GM21423 (cell line): ENCODE results near the gene RABIF.

Experiments used
- ATAC-seq: cut with Tn5 transposase; IDR thresholded peaks from one replicate; pipeline ENCODE4 v1.9.1; 2021; ENCODE audit warnings: mild to moderate bottlenecking, moderate library complexity; ENCODE audit not compliant: unreplicated experiment

Gene RABIF

GRCh38 chr1:202879128-202879527, 9.8 kb downstream of the RABIF start:
- no peak for ATAC-seq

DNA sequence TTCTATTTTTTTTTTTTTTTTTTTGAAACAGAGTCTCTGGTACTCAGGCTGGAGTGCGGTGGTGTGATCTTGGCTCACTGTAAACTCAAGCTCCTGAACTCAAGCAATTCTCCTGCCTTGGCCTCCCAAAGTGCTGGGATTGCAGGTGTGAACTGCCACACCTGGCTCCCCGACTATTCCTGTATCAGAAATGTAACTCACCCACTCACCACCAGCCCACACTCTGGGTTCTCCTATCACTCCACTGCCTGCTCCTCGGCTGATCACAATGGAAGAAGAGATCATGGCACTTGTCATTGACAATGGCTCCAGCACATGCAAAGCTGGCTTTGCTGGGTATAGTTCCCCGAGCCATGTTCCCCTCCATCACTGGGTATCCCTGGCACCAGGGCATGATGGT, 15.9 kb downstream of the RABIF start:
- ATAC-seq = no peak

DNA sequence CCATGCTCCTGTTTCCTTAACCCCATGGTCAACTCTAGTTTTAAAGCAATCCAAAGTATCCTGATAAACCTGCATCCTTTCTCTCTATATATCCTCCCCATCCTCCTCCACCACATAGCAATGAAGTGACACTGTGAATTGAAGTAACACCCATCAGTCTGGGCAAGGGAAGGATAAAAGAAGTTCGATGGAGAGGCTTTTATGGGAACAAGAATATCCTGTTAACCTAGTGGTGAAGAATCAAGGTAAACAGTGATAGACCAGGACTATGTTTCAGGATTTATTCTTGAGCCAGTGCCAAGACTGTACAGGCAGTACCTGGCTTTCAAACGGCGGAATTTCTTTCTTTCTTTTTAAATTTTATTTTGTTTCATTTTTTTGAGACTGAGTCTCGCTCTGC, 17.6 kb downstream of the RABIF start:
- ATAC-seq = no peak

DNA sequence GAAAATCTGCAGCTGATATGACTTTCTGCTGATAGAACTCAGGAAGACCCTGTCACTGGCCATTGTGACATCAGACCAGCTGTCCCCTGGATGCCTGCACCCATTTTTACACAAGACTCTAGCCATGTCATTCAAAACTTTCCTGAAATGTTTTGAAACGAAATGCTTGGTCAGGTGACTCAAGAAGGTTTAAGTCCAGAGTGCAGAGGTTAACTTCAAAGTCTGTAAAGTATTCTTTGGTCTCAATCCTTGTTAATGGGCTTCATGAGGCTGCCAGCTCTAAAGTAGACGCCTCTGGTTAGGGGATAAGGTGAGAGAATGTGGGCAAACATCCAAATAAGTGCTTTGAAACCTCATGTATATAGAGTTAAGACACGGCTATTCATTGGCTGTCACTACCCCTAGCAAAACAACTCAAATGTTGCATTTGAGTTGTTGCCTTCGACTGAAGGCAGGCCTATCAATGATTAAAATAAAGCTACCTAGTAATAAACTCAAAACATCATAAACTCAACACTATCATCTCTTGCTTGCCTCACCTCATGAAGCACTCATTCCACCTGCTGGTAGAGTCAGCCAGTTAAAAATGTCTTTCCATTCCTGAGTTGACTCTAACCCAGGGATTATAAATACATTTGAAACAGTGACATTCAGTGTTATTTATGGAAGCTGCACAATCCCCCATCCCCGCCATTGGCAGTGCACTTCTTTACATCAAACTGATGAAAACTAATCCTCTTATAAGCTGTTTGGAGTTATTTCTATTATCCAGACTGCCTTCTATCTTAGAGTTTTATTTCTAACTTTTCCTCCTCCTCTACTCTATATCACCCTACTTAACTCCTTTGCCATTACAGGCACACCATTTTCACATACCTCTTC, 26.0 kb downstream of the RABIF start:
- no peak for ATAC-seq

GRCh38 chr1:202861420-202862132, 27.4 kb downstream of the RABIF start:
- peak; percentile 93 for ATAC-seq

DNA sequence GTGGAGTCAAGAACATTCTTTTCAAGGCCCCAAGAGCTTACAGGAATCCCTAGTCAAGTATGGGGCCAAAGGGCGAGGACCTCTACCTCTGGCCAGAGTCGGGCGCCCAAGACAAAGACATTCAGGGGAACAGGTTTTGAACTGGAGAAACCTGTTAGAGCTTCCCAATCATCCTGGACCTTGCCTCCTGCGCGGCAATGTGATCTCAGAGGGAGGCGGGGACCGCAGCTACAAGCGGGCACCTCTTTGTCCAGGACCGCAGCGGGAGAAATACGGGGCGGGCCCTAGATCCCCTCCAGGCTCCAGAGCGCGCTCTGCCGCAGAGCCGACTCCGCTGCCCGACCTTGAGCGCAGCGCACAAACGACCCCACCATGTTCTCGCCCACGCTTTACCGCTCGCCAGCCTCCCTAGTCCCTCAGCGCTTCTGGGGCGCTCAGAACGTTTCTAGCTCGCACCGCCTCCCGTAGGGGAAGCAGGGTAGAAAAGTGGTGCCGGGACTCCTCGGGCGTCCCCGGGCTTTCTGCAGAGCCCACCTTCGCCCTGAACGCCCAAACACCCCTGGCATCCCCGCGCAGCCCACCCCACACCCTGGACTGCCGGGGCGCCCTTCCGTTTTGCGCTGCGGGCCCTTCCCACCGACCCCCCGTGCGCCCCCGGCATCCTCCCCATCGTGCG, 28.1 kb downstream of the RABIF start:
- ATAC-seq = no peak

GRCh38 chr1:202858789-202859414, 30.0 kb downstream of the RABIF start:
- ATAC-seq = no peak

- ATAC-seq = no peak
Measured at GRCh38 chr1:202858331-202858730, 30.6 kb downstream of the RABIF start.

DNA sequence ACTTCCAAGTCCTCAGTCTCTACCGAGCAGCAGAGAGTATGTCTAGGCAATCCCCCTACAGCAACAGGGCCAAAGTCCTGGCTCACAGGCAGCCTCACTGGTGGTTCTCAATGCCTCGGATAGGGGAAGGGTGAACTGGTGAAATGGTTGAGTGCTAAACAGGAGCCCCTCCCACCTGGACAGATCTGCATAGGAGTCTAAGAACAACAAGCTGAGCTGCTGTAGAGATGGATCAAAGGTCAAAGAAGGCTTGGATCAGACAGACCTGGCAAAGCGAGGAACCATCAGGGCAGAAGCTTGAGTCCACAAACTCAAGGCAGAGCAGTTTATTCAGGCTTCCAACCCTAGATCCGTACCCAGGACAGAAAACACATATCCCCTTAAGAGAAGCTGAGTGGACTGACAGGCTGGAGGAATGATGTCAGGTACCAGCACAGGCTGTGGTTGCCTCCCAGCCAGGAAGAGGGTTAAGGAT, 31.8 kb downstream of the RABIF start:
- ATAC-seq = no peak

GRCh38 chr1:202856014-202856413, 32.9 kb downstream of the RABIF start:
- ATAC-seq = no peak

GRCh38 chr1:202854787-202855186, 34.2 kb downstream of the RABIF start:
- no peak for ATAC-seq

GRCh38 chr1:202852163-202852904, 36.6 kb downstream of the RABIF start:
- no peak for ATAC-seq

- no peak for ATAC-seq
Measured at GRCh38 chr1:202850593-202851362, 38.2 kb downstream of the RABIF start.

- no peak for ATAC-seq
Measured at GRCh38 chr1:202848191-202848542, 40.8 kb downstream of the RABIF start.

DNA sequence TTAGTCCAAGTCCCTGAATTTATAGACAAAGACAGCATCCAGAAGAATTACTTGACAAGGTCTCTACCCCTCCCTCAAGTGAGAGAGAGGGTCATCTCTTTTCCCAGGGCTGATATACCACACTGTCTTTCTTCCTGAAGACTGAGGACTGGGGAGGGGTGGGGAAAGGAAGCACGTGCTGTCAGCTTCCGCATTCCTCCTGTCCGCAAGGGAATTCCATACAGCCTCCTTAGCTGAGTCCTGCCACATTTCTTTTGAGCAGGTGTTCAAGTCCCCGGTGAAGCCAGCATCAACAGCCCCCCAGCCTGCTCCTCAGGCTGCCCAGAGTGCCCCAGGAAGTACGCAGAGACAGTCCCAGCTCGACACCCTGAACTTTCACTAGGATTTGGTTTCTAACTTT, 44.0 kb downstream of the RABIF start:
- ATAC-seq = no peak

DNA sequence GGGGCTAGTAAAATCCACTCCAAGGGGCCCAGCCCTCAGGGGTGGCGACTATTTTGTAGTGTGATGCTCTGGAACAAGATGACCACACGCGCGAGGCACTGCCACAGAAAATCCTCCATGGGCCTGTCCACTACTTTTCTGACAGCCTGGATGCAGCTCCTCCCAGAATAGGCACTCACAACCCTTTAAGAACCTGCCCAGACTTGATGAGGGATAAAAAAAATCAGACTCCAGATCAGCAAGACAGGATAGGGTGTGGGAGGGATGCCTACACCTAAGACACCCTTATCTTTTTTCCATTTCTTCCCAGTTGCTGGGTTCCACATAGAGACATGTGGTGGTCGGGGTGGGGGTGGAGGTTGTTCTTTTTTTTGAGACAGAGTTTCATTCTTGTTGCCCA, 44.7 kb downstream of the RABIF start:
- ATAC-seq = no peak

DNA sequence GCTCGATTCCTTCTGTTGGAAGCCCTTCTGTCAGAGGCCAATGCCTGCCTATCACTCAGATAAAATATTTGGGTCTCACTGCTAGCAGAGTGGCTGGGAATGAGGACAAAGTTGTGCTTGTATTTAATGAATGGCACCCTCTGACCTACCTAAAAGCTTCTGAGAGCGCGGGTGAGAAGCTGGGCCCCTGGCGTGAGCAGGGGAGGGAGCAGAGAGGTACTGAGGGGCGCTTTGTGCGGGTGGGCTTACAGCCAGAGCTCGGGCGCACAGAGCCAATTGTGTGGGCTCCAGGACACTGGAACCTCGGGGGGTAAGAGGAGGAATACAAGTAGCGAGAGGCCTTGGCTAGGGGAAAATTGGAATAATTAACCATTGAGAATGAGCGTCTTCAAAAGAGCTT, 45.9 kb downstream of the RABIF start:
- no peak for ATAC-seq

DNA sequence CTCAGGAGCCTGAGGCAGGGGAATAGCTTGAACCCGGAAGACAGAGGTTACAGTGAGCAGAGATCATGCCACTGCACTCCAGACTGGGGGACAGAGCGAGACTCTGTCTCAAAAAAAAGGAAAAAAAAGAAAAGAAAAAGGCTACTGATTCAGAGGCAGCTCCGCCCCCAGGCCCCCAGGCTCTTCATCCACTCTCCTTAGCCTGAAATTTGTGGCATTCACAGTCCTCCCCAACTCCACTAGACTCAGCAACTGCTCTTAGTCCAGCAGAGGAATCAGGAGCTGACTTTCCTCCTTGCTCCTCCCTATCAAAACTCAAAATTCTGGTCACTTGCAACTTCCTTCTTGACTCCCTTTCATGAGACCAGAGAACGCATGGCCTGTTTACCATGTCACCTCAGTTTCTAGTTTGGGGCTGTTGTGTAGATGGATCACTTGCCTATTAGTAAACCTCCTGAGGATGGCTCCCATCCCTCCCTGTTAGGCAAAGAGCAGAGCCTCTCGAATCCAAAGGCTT, 51.1 kb downstream of the RABIF start:
- no peak for ATAC-seq

DNA sequence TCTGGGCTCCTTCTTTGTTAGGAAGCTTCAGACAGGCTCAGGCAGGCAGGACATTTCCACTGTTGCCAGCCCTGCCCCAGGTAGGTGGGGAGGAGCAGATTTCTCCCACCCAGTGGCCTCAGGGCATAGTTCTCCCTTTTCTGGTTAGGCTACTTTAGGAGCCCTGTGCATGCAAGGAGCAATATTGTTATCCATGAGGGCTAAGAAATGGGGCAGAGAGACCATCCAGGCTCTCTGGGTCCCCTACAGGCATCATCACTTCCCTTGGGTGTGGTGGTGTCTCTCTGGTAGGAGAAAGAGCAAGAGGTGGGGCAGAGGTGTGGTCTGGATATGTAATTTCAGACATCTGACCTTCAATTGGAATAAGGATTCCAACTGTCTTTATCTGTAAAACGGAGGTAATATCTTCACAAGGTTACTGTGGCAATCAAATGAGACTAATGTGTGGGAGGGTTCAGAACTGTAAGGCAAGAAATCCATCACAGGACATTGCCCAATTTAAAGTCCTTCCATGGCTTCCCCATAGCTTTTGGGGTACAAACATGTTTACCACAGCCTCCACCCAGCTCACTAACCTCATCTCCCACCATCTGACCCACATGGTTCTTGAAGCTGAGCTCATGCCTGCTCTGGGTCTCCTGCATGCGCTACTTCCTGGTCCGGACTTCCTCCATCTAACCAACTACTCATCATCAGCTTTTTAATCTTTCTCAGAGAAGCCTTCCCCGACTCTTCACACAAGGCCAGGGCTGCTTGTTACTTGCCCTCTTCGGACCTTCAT, 52.1 kb downstream of the RABIF start:
- ATAC-seq = no peak
